Lung (tissue), 12 donors: ENCODE measurements around the gene EEA1. TPM values are rescaled to one million over a fixed set of nuclear protein-coding genes. Genes with fewer than 3 reads are reported as not detected.

Experiments used
- ATAC-seq: fragments of 200-7000 bp; cut with Tn5 transposase; one replicate; pipeline ENCODE4 v1.9.1; 2020; ENCODE audit warnings: moderate number of reproducible peaks; ENCODE audit not compliant: insufficient read depth, low FRiP score
- DNase-seq, 3 donors: peaks; one replicate each; pipeline ENCODE4 v3.0.0-alpha.2; 2013 to 2017
- H3K27ac ChIP-seq, 2 donors: one replicate each; pipeline ENCODE4 v1.5.1; 2013; ENCODE audit warnings: mild to moderate bottlenecking in 2 of 2, moderate library complexity in 2 of 2, control low read depth in 1 of 2, inconsistent platforms in 1 of 2, low read depth in 1 of 2, low read length in 1 of 2
- H3K27me3 ChIP-seq, 3 donors: one replicate each; pipeline ENCODE4 v1.5.1; 2013; ENCODE audit warnings: low read length in 2 of 3; ENCODE audit not compliant: control insufficient read depth in 3 of 3, insufficient read depth in 3 of 3
- H3K36me3 ChIP-seq, 4 donors: one replicate each; pipeline ENCODE4 v1.5.1; 2013; ENCODE audit warnings: low read length in 4 of 4, mild to moderate bottlenecking in 1 of 4, moderate library complexity in 1 of 4; ENCODE audit not compliant: control insufficient read depth in 4 of 4, insufficient read depth in 4 of 4
- H3K4me1 ChIP-seq, 5 donors: one replicate each; pipeline ENCODE4 v1.5.1; 2013; ENCODE audit warnings: low read length in 5 of 5, mild to moderate bottlenecking in 2 of 5, moderate library complexity in 1 of 5; ENCODE audit not compliant: control insufficient read depth in 5 of 5, insufficient read depth in 5 of 5
- H3K4me3 ChIP-seq: one replicate; pipeline ENCODE4 v1.5.1; 2013; ENCODE audit warnings: mild to moderate bottlenecking, control low read depth, moderate library complexity
- H3K9ac ChIP-seq, 2 donors: one replicate each; pipeline ENCODE4 v1.5.1; 2013; ENCODE audit warnings: low read length in 2 of 2, control low read depth in 1 of 2; ENCODE audit not compliant: insufficient read depth in 1 of 2
- H3K9me3 ChIP-seq, 4 donors: one replicate each; pipeline ENCODE4 v1.5.1; 2013; ENCODE audit warnings: low read length in 3 of 4, mild to moderate bottlenecking in 1 of 4, moderate library complexity in 1 of 4; ENCODE audit not compliant: control insufficient read depth in 4 of 4, insufficient read depth in 3 of 4
- CTCF ChIP-seq: IDR thresholded peaks from 2 replicates; pipeline ENCODE4 v1.5.1; 2012; ENCODE audit warnings: mild to moderate bottlenecking; ENCODE audit errors: control extremely low read depth, extremely low read depth
- WGBS, 2 donors: extraction: QIAGEN DNeasy Blood & Tissue Kit; methylation state at CpG; one replicate each; pipeline ENCODE4 v1.1.7; 2013; 5-methylcytosine and 5-hydroxymethylcytosine counted together
- polyA plus RNA-seq, 2 donors: library from polyadenylated mRNA; stranded (reverse); fragments of 200-250 nt; gene quantifications; one replicate each; pipeline ENCODE4 v1.2.1, GENCODE V29; 2013
- total RNA-seq, 2 donors: library from RNA; depleted of rRNA in 1 of 2; stranded (reverse); fragments of >200 nt in 1 of 2; gene quantifications; one replicate each; pipeline ENCODE4 v1.2.1, GENCODE V29; 2014 to 2021
- donor health status: control.
- donor health status: control.
- donor health status: Bipolar disorder and iron deficiency.
- donor health status: healthy.
- donor health status: DM: yes; HTN: yes; CAD: no.

The EEA1 gene
- total and polyA plus RNA-seq, 4 donors: 3.7 to 37.0 (median 15.8) TPM

GRCh38 chr12:92929983-92930382 is 888 bp upstream of the EEA1 start:
- no peak for ATAC-seq
- H3K27me3 ChIP-seq: no peaks in the 10 kb centered on the region
- peak overlapping the region; percentile 94 to 96 for H3K27ac ChIP-seq
- DNase-seq: peak in 1 of 3 donors; percentile 56
- peaks cover 0 to 31% (median 7%) of the 10 kb centered on the region in 5 donors for H3K4me1 ChIP-seq
- H3K4me3 ChIP-seq: no peak overlapping the region
- H3K36me3 ChIP-seq: no peaks in the 10 kb centered on the region
- H3K9me3 ChIP-seq: no peaks in the 10 kb centered on the region
- WGBS, 2 donors: 7 to 13% methylated on average over 9 of the region's 9 CpGs
- no peak for TF ChIP-seq CTCF
- peak overlapping the region; percentile 71 to 99 for H3K9ac ChIP-seq

GRCh38 chr12:92928421-92928961 is 604 bp downstream of the EEA1 start:
- H3K9me3 ChIP-seq: no peaks in the 10 kb centered on the region
- peak overlapping the region; percentile 60 to 84 for H3K9ac ChIP-seq
- H3K27me3 ChIP-seq: no peaks in the 10 kb centered on the region
- H3K4me1 ChIP-seq: peaks cover 0 to 31% (median 7%) of the 10 kb centered on the region in 5 donors
- peak overlapping the region; percentile 99 for H3K27ac ChIP-seq
- DNase-seq: peak in 2 of 3 donors; percentile 34 to 47
- no peak for TF ChIP-seq CTCF
- no peaks in the 10 kb centered on the region for H3K36me3 ChIP-seq
- ATAC-seq: peak; percentile 17
- peak overlapping the region; percentile 78 for H3K4me3 ChIP-seq
- WGBS, 2 donors: 0 to 1% methylated on average over 32 to 49 of the region's 49 CpGs

- H3K27me3 ChIP-seq: no peaks in the 10 kb centered on the region
- peak overlapping the region; percentile 31 to 99 for H3K27ac ChIP-seq
- ATAC-seq: no peak
- no peak for TF ChIP-seq CTCF
- peaks cover 0 to 31% (median 7%) of the 10 kb centered on the region in 5 donors for H3K4me1 ChIP-seq
- H3K4me3 ChIP-seq: no peak overlapping the region
- no peaks in the 10 kb centered on the region for H3K9me3 ChIP-seq
- H3K9ac ChIP-seq: peak overlapping the region; percentile 50 to 84
- no peaks in the 10 kb centered on the region for H3K36me3 ChIP-seq
- 15 to 21% methylated on average over 7 of the region's 7 CpGs for WGBS, 2 donors
- peak in 2 of 3 donors; percentile 53 to 68 for DNase-seq
Measured at GRCh38 chr12:92927436-92928281, 1.4 kb downstream of the EEA1 start.
